K562 (cell line): ENCODE results near the gene NFIC. TPM values are rescaled to one million over a fixed set of nuclear protein-coding genes. Genes with fewer than 3 reads are reported as not detected.

Source experiments
- ARID1B ChIP-seq: fragments of 450-650 bp; IDR thresholded peaks from 2 replicates; pipeline ENCODE4 v1.6.1; 2016; ENCODE audit warnings: antibody characterized with exemption, mild to moderate bottlenecking, inconsistent platforms
- ATF7 ChIP-seq: fragments of 450-650 bp; IDR thresholded peaks from 2 replicates; pipeline ENCODE4 v1.7.1; 2014; ENCODE audit warnings: mild to moderate bottlenecking, moderate library complexity
- BHLHE40 ChIP-seq: IDR thresholded peaks from 2 replicates; pipeline ENCODE4 v1.6.1; 2011; ENCODE audit warnings: low read length, improper control_type of control experiment
- C11orf30 ChIP-seq: fragments of 450-650 bp; IDR thresholded peaks from 2 replicates; pipeline ENCODE4 v1.6.1; 2016; ENCODE audit warnings: low read depth, mild to moderate bottlenecking
- ETV1 ChIP-seq: fragments of 450-650 bp; conservative IDR thresholded peaks from 2 replicates; pipeline ENCODE4 v1.6.1; 2016; ENCODE audit warnings: missing genetic modification characterization, control low read depth, low read depth, missing compliant biosample characterization
- EZH2 ChIP-seq: IDR thresholded peaks from 2 replicates; pipeline ENCODE4 v1.6.1; 2012; ENCODE audit warnings: low read depth, mild to moderate bottlenecking, inconsistent platforms, low read length, borderline replicate concordance
- FIP1L1 ChIP-seq: fragments of 200-400 bp; formaldehyde crosslinking; IDR thresholded peaks from 2 replicates; pipeline ENCODE4 v1.6.1; 2018; ENCODE audit warnings: mild to moderate bottlenecking, low read depth, low read length; ENCODE audit not compliant: poor library complexity, severe bottlenecking
- FOXP1 ChIP-seq: sonication (generic); formaldehyde crosslinking; IDR thresholded peaks from 2 replicates; pipeline ENCODE4 v1.8.0; 2022; ENCODE audit warnings: mild to moderate bottlenecking, missing genetic modification reagents
- GTF2A2 ChIP-seq: IDR thresholded peaks from 2 replicates; pipeline ENCODE4 v1.6.1; 2016; ENCODE audit warnings: mild to moderate bottlenecking, missing genetic modification characterization, missing compliant biosample characterization
- POLR2AphosphoS5 ChIP-seq: IDR thresholded peaks from 2 replicates; pipeline ENCODE4 v1.6.1; 2011; ENCODE audit warnings: mild to moderate bottlenecking, low read depth, low read length, moderate library complexity; ENCODE audit not compliant: control insufficient read depth, insufficient read depth
- POLR2G ChIP-seq: fragments of 200-400 bp; formaldehyde crosslinking; IDR thresholded peaks from 2 replicates; pipeline ENCODE4 v1.6.1; 2017; ENCODE audit warnings: low read depth, mild to moderate bottlenecking, antibody characterized with exemption, low read length, moderate library complexity
- PTBP1 ChIP-seq: fragments of 200-400 bp; formaldehyde crosslinking; IDR thresholded peaks from 2 replicates; pipeline ENCODE4 v1.6.1; 2017; ENCODE audit warnings: low read depth, low read length
- SMARCB1 ChIP-seq: IDR thresholded peaks from 2 replicates; pipeline ENCODE4 v1.6.1; 2011; ENCODE audit warnings: improper control_type of control experiment, low read depth; ENCODE audit not compliant: insufficient read length
- STAT5A ChIP-seq: IDR thresholded peaks from 2 replicates; pipeline ENCODE4 v1.6.1; 2012; ENCODE audit warnings: low read length, inconsistent platforms, borderline replicate concordance
- TAF15 ChIP-seq: fragments of 200-400 bp; formaldehyde crosslinking; IDR thresholded peaks from 2 replicates; pipeline ENCODE4 v1.6.1; 2017; ENCODE audit warnings: mild to moderate bottlenecking, low read depth, low read length, moderate library complexity
- VEZF1 ChIP-seq: fragments of 200-800 bp; sonication (Bioruptor generic); IDR thresholded peaks from 2 replicates; pipeline ENCODE4 v1.6.1; 2017; ENCODE audit warnings: missing genetic modification characterization, missing compliant biosample characterization
- ZFP1 ChIP-seq: fragments of 450-650 bp; formaldehyde crosslinking; IDR thresholded peaks from 2 replicates; pipeline ENCODE4 v1.4.0; 2020; ENCODE audit warnings: mild to moderate bottlenecking, mixed read lengths
- ZKSCAN1 ChIP-seq: fragments of 150-350 bp; IDR thresholded peaks from 2 replicates; pipeline ENCODE4 v1.6.1; 2016; ENCODE audit warnings: low read depth, low read length
- ZNF143 ChIP-seq: sonication (generic); formaldehyde crosslinking; IDR thresholded peaks from 2 replicates; pipeline ENCODE4 v1.9.0; 2022; ENCODE audit warnings: mild to moderate bottlenecking, missing genetic modification reagents
- ZNF263 ChIP-seq: sonication (generic); formaldehyde crosslinking; IDR thresholded peaks from 2 replicates; pipeline ENCODE4 v1.8.0; 2022; ENCODE audit warnings: mild to moderate bottlenecking, missing genetic modification reagents, borderline replicate concordance
- ZNF324 ChIP-seq: fragments of 250-450 bp; sonication (Bioruptor Pico); IDR thresholded peaks from 2 replicates; pipeline ENCODE4 v1.4.0; 2020; ENCODE audit warnings: mild to moderate bottlenecking
- polyA plus RNA-seq, 8 experiments: library from polyadenylated mRNA; depleted of rRNA in 4 of 8; stranded (reverse) in 5 of 8; unstranded in 3 of 8; fragments of >200 nt; fragmentation: Nextera tagmentation in 2 of 8; fragmentation: Illumina TruSeq in 1 of 8; extraction: Ambion mirVana in 2 of 8; extraction: Trizol in 1 of 8; gene quantifications; 2 replicates each; pipeline versions ENCODE4 v1.2.1 to v1.2.3, GENCODE V29; 2011 to 2014; ENCODE audit warnings: inconsistent platforms in 1 of 8, missing spikeins in 1 of 8
- total RNA-seq, 7 experiments: library from RNA; depleted of rRNA in 6 of 7; stranded (reverse); fragments of >200 nt in 6 of 7; fragmentation: Illumina TruSeq in 2 of 7; extraction: Trizol in 2 of 7; gene quantifications; 2 replicates each; pipeline versions ENCODE4 v1.2.1 to v1.2.3, GENCODE V29; 2011 to 2021; ENCODE audit warnings: low replicate concordance in 1 of 7
- TF ChIP-seq, protein P1 (sequence below): fragments of 450-650 bp; formaldehyde crosslinking; IDR thresholded peaks from 2 replicates; pipeline ENCODE4 v1.4.0; 2022; ENCODE audit warnings: missing genetic modification characterization
- TF ChIP-seq, protein P2 (sequence below): fragments of 450-650 bp; formaldehyde crosslinking; conservative IDR thresholded peaks from 2 replicates; pipeline ENCODE4 v1.4.0; 2022; ENCODE audit warnings: mild to moderate bottlenecking, missing genetic modification characterization
- TF ChIP-seq, protein P3 (sequence below), 2 experiments: fragments of 450-650 bp in 1 of 2; sonication (generic) in 1 of 2; formaldehyde crosslinking in 1 of 2; IDR thresholded peaks in 1 of 2; conservative IDR thresholded peaks in 1 of 2; 2 replicates each; pipeline versions ENCODE4 v1.6.1 to v1.8.1; 2016 to 2023; ENCODE audit warnings: mild to moderate bottlenecking in 2 of 2, moderate library complexity in 2 of 2, inconsistent platforms in 1 of 2, missing genetic modification reagents in 1 of 2

Gene NFIC
- total and polyA plus RNA-seq, 9 of the 15 experiments (the other 6 are each of a cell fraction or from before 2014, with no cell fraction given), result 0.71 to 62.1 (median 6.9) TPM

DNA sequence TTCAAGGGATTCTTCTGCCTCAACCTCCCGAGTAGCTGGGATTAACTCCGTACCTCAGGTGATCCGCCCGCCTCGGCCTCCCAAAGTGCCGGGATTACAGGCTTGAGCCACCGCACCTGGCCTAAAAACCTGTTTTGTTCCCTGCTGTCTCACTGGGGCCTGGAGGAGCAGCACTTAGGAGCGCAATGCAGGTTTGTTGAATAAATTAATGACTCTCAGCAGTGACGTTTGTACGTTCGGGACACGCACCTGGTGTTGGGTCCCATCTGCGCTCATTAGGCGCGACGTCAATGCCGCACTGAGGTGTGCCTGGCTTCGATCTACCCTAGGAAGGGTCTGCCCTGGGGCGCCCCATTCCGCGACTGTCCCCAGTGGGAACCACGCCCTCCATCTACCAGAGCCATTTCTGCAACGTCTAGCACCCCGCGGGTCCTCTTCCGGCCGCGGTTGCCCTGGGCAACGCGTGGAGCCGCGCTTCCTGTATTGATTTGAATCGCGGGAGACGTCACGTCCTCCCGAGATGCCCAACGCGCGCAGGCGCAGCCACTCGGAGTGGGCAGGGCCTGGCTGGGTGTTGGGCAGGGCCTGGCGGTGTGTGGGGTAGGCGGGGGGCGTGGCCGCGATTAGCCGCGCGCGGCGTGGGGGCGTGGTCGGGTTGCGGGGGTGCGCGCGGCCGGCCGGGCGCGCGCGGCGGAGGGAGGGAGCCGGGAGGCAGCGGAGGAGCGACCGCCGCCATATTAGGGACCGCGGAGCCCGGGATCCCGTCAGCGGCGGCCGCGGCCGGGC is 139.4 kb downstream of the NFIC start, which contains the start of gene FZR1 (continued):
- TF ChIP-seq, protein P1, sequence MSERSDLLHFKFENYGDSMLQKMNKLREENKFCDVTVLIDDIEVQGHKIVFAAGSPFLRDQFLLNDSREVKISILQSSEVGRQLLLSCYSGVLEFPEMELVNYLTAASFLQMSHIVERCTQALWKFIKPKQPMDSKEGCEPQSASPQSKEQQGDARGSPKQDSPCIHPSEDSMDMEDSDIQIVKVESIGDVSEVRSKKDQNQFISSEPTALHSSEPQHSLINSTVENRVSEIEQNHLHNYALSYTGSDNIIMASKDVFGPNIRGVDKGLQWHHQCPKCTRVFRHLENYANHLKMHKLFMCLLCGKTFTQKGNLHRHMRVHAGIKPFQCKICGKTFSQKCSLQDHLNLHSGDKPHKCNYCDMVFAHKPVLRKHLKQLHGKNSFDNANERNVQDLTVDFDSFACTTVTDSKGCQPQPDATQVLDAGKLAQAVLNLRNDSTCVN, result no peak
- no peak for TF ChIP-seq ZNF324 (CRISPR knock-in tag)
- TF ChIP-seq ZNF263 (CRISPR knock-in tag), result no peak
- TF ChIP-seq FIP1L1, result no peak
- peak; percentile 94 for TF ChIP-seq ETV1
- TF ChIP-seq VEZF1 (CRISPR knock-in tag), result peak; percentile 83
- TF ChIP-seq BHLHE40, result no peak
- TF ChIP-seq GTF2A2, result no peak
- no peak for TF ChIP-seq SMARCB1
- TF ChIP-seq ZKSCAN1, result no peak
- 0 out of 2 replicates have a peak, but pooled peaks have one; percentile 77 for TF ChIP-seq FOXP1 (CRISPR knock-in tag)
- peak; percentile 90 for TF ChIP-seq POLR2G
- TF ChIP-seq STAT5A, result no peak
- TF ChIP-seq EZH2, result no peak
- no peak; the same call in 1 of the 2 replicates for TF ChIP-seq ARID1B
- TF ChIP-seq TAF15, result no peak
- TF ChIP-seq ZNF143, result peak; percentile 79
- no peak for TF ChIP-seq ZFP1
- TF ChIP-seq ATF7, result peak; percentile 90
- TF ChIP-seq C11orf30, result no peak
- TF ChIP-seq, protein P2, sequence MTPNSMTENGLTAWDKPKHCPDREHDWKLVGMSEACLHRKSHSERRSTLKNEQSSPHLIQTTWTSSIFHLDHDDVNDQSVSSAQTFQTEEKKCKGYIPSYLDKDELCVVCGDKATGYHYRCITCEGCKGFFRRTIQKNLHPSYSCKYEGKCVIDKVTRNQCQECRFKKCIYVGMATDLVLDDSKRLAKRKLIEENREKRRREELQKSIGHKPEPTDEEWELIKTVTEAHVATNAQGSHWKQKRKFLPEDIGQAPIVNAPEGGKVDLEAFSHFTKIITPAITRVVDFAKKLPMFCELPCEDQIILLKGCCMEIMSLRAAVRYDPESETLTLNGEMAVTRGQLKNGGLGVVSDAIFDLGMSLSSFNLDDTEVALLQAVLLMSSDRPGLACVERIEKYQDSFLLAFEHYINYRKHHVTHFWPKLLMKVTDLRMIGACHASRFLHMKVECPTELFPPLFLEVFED (CRISPR knock-in tag), result no peak
- TF ChIP-seq POLR2AphosphoS5, result peak; percentile 37; the same call in 1 of the 2 replicates
- no peak for TF ChIP-seq PTBP1
- TF ChIP-seq, protein P3, sequence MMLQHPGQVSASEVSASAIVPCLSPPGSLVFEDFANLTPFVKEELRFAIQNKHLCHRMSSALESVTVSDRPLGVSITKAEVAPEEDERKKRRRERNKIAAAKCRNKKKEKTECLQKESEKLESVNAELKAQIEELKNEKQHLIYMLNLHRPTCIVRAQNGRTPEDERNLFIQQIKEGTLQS (IDR thresholded peaks at IDR 0.05), result no peak
- TF ChIP-seq, protein P3 (CRISPR knock-in tag; conservative IDR thresholded peaks at IDR 0.05), result no peak
